OCI-LY7 (cell line): Measurements from ENCODE around the gene FBXO31. TPM values are rescaled to one million over a fixed set of nuclear protein-coding genes. Genes with fewer than 3 reads are reported as not detected.

ENCODE experiments used
- BruUV-seq: library from RNA; stranded (reverse); fragments of 400-500 nt; replicated peaks from 2 replicates; lab custom pipeline; 2021; lab: Mats Ljungman, UMichigan
- CTCF ChIA-PET: fragments of 300-600 bp; sonication (Branson Sonifier 250); formaldehyde crosslinking; loops from one replicate; lab custom pipeline; 2022; ENCODE audit warnings: antibody characterized with exemption; ENCODE audit not compliant: unreplicated experiment; lab: Charles Lee
- POLR2A ChIA-PET: fragments of 300-600 bp; sonication (Branson Sonifier 250); formaldehyde crosslinking; loops from one replicate; lab custom pipeline; 2022; ENCODE audit warnings: antibody characterized with exemption; lab: Charles Lee
- DNase-seq: peaks from one replicate; pipeline ENCODE4 v3.0.0-alpha.2; 2015; ENCODE audit warnings: low spot score
- H2AFZ ChIP-seq: fragments of 200-600 bp; sonication (generic), shearing (Covaris generic); 2 replicates; pipeline ENCODE4 v1.6.1; 2014; ENCODE audit warnings: mild to moderate bottlenecking, antibody characterized with exemption, low read length, moderate library complexity
- H3K27ac ChIP-seq: fragments of 200-600 bp; sonication (generic); 2 replicates; pipeline ENCODE4 v1.5.1; 2014; ENCODE audit warnings: mixed run types, low read depth, mild to moderate bottlenecking, moderate library complexity, low read length, inconsistent platforms; ENCODE audit not compliant: poor library complexity, severe bottlenecking
- H3K36me3 ChIP-seq: fragments of 200-600 bp; sonication (generic); 2 replicates; pipeline ENCODE4 v1.6.1; 2014; ENCODE audit warnings: mild to moderate bottlenecking, antibody characterized with exemption, low read length, moderate library complexity, mixed read lengths; ENCODE audit not compliant: insufficient read depth
- H3K4me1 ChIP-seq: fragments of 200-600 bp; sonication (generic); 2 replicates; pipeline ENCODE4 v1.5.1; 2014; ENCODE audit warnings: mild to moderate bottlenecking, low read length; ENCODE audit not compliant: insufficient read depth, poor library complexity, severe bottlenecking
- H3K4me2 ChIP-seq: fragments of 200-600 bp; sonication (generic); 2 replicates; pipeline ENCODE4 v1.6.1; 2014; ENCODE audit warnings: mild to moderate bottlenecking, low read length
- H3K4me3 ChIP-seq: fragments of 200-600 bp; sonication (generic); 2 replicates; pipeline ENCODE4 v1.5.1; 2014; ENCODE audit warnings: mild to moderate bottlenecking, low read depth, low read length; ENCODE audit not compliant: poor library complexity, severe bottlenecking
- H3K79me2 ChIP-seq: fragments of 200-600 bp; sonication (generic); 2 replicates; pipeline ENCODE4 v1.6.1; 2016; ENCODE audit warnings: low read depth, mild to moderate bottlenecking, low read length, moderate library complexity, mixed read lengths; ENCODE audit not compliant: insufficient read depth
- H3K9me2 ChIP-seq: fragments of 200-600 bp; sonication (generic); 2 replicates; pipeline ENCODE4 v1.6.1; 2016; ENCODE audit warnings: mild to moderate bottlenecking, low read length, mixed read lengths; ENCODE audit not compliant: insufficient read depth
- H3K9me3 ChIP-seq: fragments of 200-600 bp; sonication (generic); 2 replicates; pipeline ENCODE4 v1.6.1; 2014; ENCODE audit warnings: mild to moderate bottlenecking, mixed run types, low read length, mixed read lengths
- H4K20me1 ChIP-seq: fragments of 200-600 bp; sonication (generic); 2 replicates; pipeline ENCODE4 v1.6.1; 2014; ENCODE audit warnings: mild to moderate bottlenecking, antibody characterized with exemption, low read length, moderate library complexity, mixed read lengths; ENCODE audit not compliant: insufficient read depth
- CTCF ChIP-seq: fragments of 200-600 bp; sonication (generic); conservative IDR thresholded peaks from 2 replicates; pipeline ENCODE4 v1.5.1; 2014; ENCODE audit warnings: mild to moderate bottlenecking, antibody characterized with exemption, low read length, moderate library complexity, mixed read lengths
- EZH2phosphoT487 ChIP-seq: fragments of 200-600 bp; sonication (generic); IDR thresholded peaks from 2 replicates; pipeline ENCODE4 v1.6.1; 2018; ENCODE audit warnings: low read depth, borderline replicate concordance, mild to moderate bottlenecking, mixed run types, antibody characterized with exemption, low read length, moderate library complexity, mixed read lengths
- intact Hi-C: fragments of 100-400 bp; cut with micrococcal nuclease; formaldehyde crosslinking; loops from one replicate; pipeline ENCODE4 v1.10.0; 2022; ENCODE audit not compliant: unreplicated experiment
- total RNA-seq, 2 experiments: library from RNA; depleted of rRNA in 1 of 2; stranded (reverse); fragments of >200 nt in 1 of 2; shearing (Covaris generic) in 1 of 2; gene quantifications; 2 replicates each; pipeline ENCODE4 v1.2.3, GENCODE V29; 2014 to 2022

Gene FBXO31
- total RNA-seq, 2 experiments from 2014 or later: 26.0 to 32.4 TPM

GRCh38 chr16:87308826-87309225 lies 74.8 kb downstream of the FBXO31 start:
- no peaks in the 10 kb centered on the region for H4K20me1 ChIP-seq
- peaks cover 9% of the 10 kb centered on the region for H3K4me1 ChIP-seq
- no peak for DNase-seq
- TF ChIP-seq CTCF (no peak), EZH2phosphoT487 (no peak)
- H2AFZ ChIP-seq: no peak overlapping the region
- no peaks in the 10 kb centered on the region; the same call in 1 of the 2 replicates for H3K36me3 ChIP-seq
- H3K79me2 ChIP-seq: no peaks in the 10 kb centered on the region
- H3K4me3 ChIP-seq: no peak overlapping the region
- ChIA-PET POLR2A (no interaction called here), CTCF (no interaction called here)
- no peak overlapping the region for H3K4me2 ChIP-seq
- H3K27ac ChIP-seq: no peak overlapping the region
- no peaks in the 10 kb centered on the region for H3K9me2 ChIP-seq
- no peaks in the 10 kb centered on the region for H3K9me3 ChIP-seq
- BruUV-seq: TSS peak; percentile 62
- intact Hi-C loops: no loop called here

GRCh38 chr16:87306516-87306915 lies 77.1 kb downstream of the FBXO31 start:
- Histone ChIP-seq H2AFZ (no peak overlapping the region), H3K4me1 (peaks cover 19% of the 10 kb centered on the region), H4K20me1 (no peaks in the 10 kb centered on the region), H3K4me2 (no peak overlapping the region), H3K79me2 (no peaks in the 10 kb centered on the region), H3K9me2 (no peaks in the 10 kb centered on the region), H3K9me3 (no peaks in the 10 kb centered on the region), H3K36me3 (no peaks in the 10 kb centered on the region; the same call in 1 of the 2 replicates), H3K27ac (no peak overlapping the region), H3K4me3 (no peak overlapping the region)
- intact Hi-C loops: no loop called here
- DNase-seq: no peak
- ChIA-PET CTCF (no interaction called here), POLR2A (no interaction called here)
- TF ChIP-seq EZH2phosphoT487 (no peak), CTCF (no peak)
- no TSS peak for BruUV-seq

GRCh38 chr16:87305505-87306391 lies 77.8 kb downstream of the FBXO31 start:
- Histone ChIP-seq H2AFZ (no peak overlapping the region), H3K9me3 (no peaks in the 10 kb centered on the region), H4K20me1 (no peaks in the 10 kb centered on the region), H3K9me2 (no peaks in the 10 kb centered on the region), H3K36me3 (no peaks in the 10 kb centered on the region; the same call in 1 of the 2 replicates), H3K79me2 (no peaks in the 10 kb centered on the region), H3K4me2 (no peak overlapping the region), H3K4me3 (no peak overlapping the region), H3K27ac (no peak overlapping the region), H3K4me1 (peaks cover 19% of the 10 kb centered on the region)
- no peak for DNase-seq
- intact Hi-C loops: no loop called here
- ChIA-PET CTCF (no interaction called here), POLR2A (no interaction called here)
- no TSS peak for BruUV-seq
- TF ChIP-seq CTCF (no peak), EZH2phosphoT487 (no peak)
